NCI-H345 treated with DMSO at 0.1 percent for 48 hours (cell line): ENCODE data around the gene NPLOC4.

Experiments
- DNase-seq: peaks from one replicate; lab custom pipeline; 2025; ENCODE audit not compliant: unreplicated experiment; lab: John Stamatoyannopoulos, UW

The NPLOC4 gene

DNA sequence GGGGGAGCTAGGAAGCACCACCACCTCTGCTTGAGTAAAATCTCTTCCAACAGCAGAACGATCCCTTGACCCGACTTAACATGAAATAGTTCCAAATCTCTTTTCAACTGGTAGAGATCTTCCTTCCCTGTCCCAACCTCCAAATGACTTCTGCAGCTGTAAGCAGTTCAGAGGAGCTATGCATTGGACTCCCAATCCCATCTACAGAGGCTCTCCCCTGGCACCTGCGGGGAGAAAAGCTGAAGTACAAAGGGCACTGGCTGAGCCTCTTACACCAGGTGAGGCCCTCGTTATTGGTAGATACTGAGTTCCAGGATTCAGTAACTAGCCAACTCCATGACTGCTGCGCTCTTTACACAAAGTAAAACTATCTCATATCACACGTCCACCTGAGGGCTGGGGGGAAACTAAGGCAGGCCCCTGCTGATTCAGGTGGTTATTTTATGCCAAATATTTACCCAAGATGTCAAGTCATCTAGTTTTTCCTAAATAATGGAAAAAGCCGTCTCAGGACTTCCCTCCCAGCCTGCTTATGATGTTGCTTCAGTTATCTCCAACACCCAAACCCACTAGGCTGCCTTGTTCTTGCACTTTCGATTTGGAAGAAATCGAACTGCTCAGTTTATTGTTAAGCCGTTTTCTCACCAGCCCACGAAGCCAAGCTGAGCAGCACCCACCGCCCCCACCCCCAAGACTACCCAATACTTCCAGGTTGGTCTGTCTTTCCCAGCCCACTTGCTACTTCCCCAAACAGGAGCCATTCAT is 127.5 kb downstream of the NPLOC4 start:
- DNase-seq, result no peak

DNA sequence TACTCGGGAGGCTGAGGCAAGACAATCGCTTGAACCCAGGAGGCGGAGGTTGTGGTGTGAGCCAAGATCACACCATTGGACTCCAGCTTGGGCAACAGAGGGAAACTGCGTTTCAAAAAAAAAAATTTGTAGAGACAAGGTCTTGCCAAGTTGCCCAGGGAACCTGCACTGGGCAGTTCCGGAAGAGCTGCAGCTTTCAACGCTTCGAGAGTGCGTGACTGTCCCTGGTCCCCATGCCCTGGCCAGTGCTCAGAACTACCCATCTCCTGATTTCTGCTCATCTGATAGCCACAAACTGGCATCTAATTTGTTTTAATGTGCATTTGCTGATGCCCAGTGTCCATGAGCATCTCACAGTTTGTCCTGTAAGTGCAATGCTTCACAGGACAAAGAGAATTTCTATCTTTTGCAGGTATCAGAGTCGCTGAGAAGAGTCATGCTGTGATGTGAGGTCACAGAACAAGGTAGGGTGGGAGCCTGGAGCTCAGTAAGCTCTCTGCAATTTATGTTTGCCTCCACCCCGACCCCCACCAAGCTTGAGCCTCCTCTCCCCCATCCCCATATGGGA is 128.2 kb downstream of the NPLOC4 start:
- peak; percentile 47 for DNase-seq
